HL-60 (cell line): ENCODE data around the gene SMG5.

Source experiments
- DNase-seq, 2 experiments: peaks; one replicate each; pipeline ENCODE4 v3.0.0-alpha.2; 2010 to 2020; ENCODE audit warnings: low read depth in 1 of 2, low spot score in 1 of 2
- H3K27ac ChIP-seq: fragments of 250-450 bp; sonication (Bioruptor Pico); replicated peaks from 2 replicates; pipeline ENCODE4 v1.5.1; 2020; ENCODE audit warnings: mild to moderate bottlenecking, moderate library complexity
- H3K27me3 ChIP-seq: fragments of 250-450 bp; sonication (Bioruptor Pico); 2 replicates; pipeline ENCODE4 v1.5.1; 2021; ENCODE audit warnings: mild to moderate bottlenecking, moderate library complexity; ENCODE audit not compliant: insufficient read depth, poor library complexity, severe bottlenecking
- H3K4me3 ChIP-seq: replicated peaks from 2 replicates; pipeline ENCODE4 v1.5.1; 2011; ENCODE audit warnings: mild to moderate bottlenecking, control low read depth, low read length; ENCODE audit not compliant: insufficient read depth
- CTCF ChIP-seq: IDR thresholded peaks from one replicate; pipeline ENCODE4 v1.5.1; 2011; ENCODE audit warnings: low read length, control low read depth, inconsistent platforms; ENCODE audit not compliant: insufficient read depth
- GABPA ChIP-seq: IDR thresholded peaks from 2 replicates; pipeline ENCODE4 v1.6.1; 2012; ENCODE audit warnings: low read depth
- POLR2AphosphoS5 ChIP-seq: IDR thresholded peaks from 2 replicates; pipeline ENCODE4 v1.6.1; 2012; ENCODE audit warnings: low read depth
- SPI1 ChIP-seq: IDR thresholded peaks from 2 replicates; pipeline ENCODE4 v1.6.1; 2012; ENCODE audit warnings: low read depth, mild to moderate bottlenecking, borderline replicate concordance
- TF ChIP-seq, protein P1 (sequence below): IDR thresholded peaks from 2 replicates; pipeline ENCODE4 v1.6.1; 2012; ENCODE audit warnings: low read depth; ENCODE audit not compliant: insufficient replicate concordance

Gene SMG5

DNA sequence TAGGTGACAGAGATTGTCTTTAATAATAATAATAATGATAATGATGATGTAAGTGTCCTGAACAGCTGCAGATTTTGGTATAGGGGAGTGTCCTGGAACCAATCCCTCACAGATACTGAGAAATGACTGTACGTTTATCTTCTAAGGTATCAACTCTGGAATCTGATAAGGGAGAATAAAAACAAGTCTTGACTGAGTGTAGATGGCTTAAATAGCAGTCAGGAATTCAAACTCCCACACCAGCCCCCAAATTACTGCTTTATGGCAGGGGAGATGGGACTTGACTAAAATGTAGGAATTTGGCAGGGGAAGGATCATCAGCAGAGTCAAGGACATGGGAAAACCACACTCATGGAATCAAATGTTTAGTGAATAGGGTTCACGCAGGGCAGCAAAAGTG is 22.6 kb upstream of the SMG5 start:
- DNase-seq, result no peak
- no peaks in the 10 kb centered on the region for H3K27me3 ChIP-seq
- no peak overlapping the region for H3K27ac ChIP-seq
- H3K4me3 ChIP-seq, result no peak overlapping the region
- TF ChIP-seq, protein P1, sequence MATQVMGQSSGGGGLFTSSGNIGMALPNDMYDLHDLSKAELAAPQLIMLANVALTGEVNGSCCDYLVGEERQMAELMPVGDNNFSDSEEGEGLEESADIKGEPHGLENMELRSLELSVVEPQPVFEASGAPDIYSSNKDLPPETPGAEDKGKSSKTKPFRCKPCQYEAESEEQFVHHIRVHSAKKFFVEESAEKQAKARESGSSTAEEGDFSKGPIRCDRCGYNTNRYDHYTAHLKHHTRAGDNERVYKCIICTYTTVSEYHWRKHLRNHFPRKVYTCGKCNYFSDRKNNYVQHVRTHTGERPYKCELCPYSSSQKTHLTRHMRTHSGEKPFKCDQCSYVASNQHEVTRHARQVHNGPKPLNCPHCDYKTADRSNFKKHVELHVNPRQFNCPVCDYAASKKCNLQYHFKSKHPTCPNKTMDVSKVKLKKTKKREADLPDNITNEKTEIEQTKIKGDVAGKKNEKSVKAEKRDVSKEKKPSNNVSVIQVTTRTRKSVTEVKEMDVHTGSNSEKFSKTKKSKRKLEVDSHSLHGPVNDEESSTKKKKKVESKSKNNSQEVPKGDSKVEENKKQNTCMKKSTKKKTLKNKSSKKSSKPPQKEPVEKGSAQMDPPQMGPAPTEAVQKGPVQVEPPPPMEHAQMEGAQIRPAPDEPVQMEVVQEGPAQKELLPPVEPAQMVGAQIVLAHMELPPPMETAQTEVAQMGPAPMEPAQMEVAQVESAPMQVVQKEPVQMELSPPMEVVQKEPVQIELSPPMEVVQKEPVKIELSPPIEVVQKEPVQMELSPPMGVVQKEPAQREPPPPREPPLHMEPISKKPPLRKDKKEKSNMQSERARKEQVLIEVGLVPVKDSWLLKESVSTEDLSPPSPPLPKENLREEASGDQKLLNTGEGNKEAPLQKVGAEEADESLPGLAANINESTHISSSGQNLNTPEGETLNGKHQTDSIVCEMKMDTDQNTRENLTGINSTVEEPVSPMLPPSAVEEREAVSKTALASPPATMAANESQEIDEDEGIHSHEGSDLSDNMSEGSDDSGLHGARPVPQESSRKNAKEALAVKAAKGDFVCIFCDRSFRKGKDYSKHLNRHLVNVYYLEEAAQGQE, result no peak
- TF ChIP-seq CTCF (no peak), GABPA (no peak), POLR2AphosphoS5 (no peak; the same call in 1 of the 2 replicates), SPI1 (no peak)

- no peaks in the 10 kb centered on the region for H3K27me3 ChIP-seq
- TF ChIP-seq GABPA, result no peak
- TF ChIP-seq, protein P1, result no peak
- no peak for TF ChIP-seq SPI1
- no peak for TF ChIP-seq POLR2AphosphoS5
- no peak for TF ChIP-seq CTCF
- no peak overlapping the region for H3K27ac ChIP-seq
- DNase-seq, result no peak
- no peak overlapping the region for H3K4me3 ChIP-seq
These were observed 20.6 kb upstream of the SMG5 start for GRCh38 chr1:156303241-156303640.

DNA sequence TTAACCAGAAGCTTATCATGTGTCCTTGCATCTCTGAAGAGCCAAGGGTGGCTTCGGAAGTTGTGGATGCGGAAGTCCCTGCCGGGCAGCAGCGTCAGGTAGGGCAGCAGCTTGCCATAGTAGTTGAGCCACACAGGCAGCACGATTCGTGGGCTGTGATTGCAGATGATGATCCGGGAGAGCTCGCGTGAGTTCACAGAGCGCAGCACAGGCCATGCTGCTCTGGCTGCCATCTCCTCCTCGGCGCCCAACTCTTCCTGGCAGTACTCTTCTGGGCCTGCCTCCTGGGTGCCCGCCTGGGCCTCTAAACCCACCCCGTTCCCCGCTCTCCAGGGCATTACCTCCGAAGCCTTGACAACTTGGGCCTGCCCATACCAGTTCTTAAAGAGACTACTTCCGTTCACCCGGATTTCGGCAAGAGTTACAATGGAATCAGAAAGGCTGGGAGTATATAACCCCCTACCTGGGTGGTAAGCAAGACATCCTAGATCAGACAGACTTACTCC is 16.3 kb upstream of the SMG5 start, which contains the start of gene VHLL:
Gene VHLL (minus strand): TSS at position 456 of the 506 bp plus-strand sequence. CDS start 118 bp downstream, at position 338.
- H3K4me3 ChIP-seq, result no peak within 1 kb of the TSS
- no peak for DNase-seq
- H3K27ac ChIP-seq, result no peak within 1 kb of the TSS
- no peaks in the 10 kb centered on the region for H3K27me3 ChIP-seq
- TF ChIP-seq CTCF, result no peak
- TF ChIP-seq SPI1, result no peak
- TF ChIP-seq, protein P1, result no peak
- TF ChIP-seq GABPA, result no peak
- no peak for TF ChIP-seq POLR2AphosphoS5
